Stimulated activated CD4-positive, alpha-beta T cell treated with anti-CD3 and anti-CD28 coated beads, Interleukin-15, amount 100 ng/mL, for 48 hours (primary cell): ENCODE results near the gene EMC9.

Experiments used
- DNase-seq, 2 donors: peaks; one replicate each; pipeline ENCODE4 v3.0.0-alpha.2; 2020; ENCODE audit warnings: low read depth in 2 of 2

EMC9 gene

GRCh38 chr14:24089890-24090289, 51.5 kb downstream of the EMC9 start:
- no peak for DNase-seq
